OCI-LY3 (cell line): Measurements from ENCODE around the gene HECW1.

Experiments
- H2AFZ ChIP-seq: fragments of 200-600, 300-600 bp; shearing (Covaris generic); 2 replicates; pipeline ENCODE4 v1.6.0; 2014; ENCODE audit warnings: antibody characterized with exemption, low read depth, low read length
- H3K27ac ChIP-seq: fragments of 200-600, 300-600 bp; sonication (generic); 2 replicates; pipeline ENCODE4 v1.5.1; 2014; ENCODE audit warnings: mild to moderate bottlenecking, low read length, moderate library complexity, mixed read lengths
- H3K27me3 ChIP-seq: fragments of 200-600, 300-600 bp; sonication (generic); 2 replicates; pipeline ENCODE4 v1.6.1; 2014; ENCODE audit warnings: low read depth, low read length, mixed read lengths
- H3K36me3 ChIP-seq: fragments of 200-600, 300-600 bp; sonication (generic); replicated peaks from 2 replicates; pipeline ENCODE3; 2014; ENCODE audit warnings: low read depth, low read length, mixed read lengths
- H3K4me1 ChIP-seq: fragments of 300-600, 200-600 bp; sonication (generic); 2 replicates; pipeline ENCODE4 v1.6.1; 2014; ENCODE audit warnings: low read length, mixed read lengths
- H3K4me2 ChIP-seq: fragments of 200-600, 300-600 bp; sonication (generic); 2 replicates; pipeline ENCODE4 v1.6.1; 2014; ENCODE audit warnings: low read length, mixed read lengths
- H3K4me3 ChIP-seq: fragments of 300-600, 200-600 bp; sonication (generic); 2 replicates; pipeline ENCODE4 v1.5.1; 2014; ENCODE audit warnings: antibody characterized with exemption, mild to moderate bottlenecking, low read length, moderate library complexity
- H3K79me2 ChIP-seq: fragments of 300-600, 200-600 bp; shearing (Covaris generic); 2 replicates; pipeline ENCODE4 v1.6.1; 2014; ENCODE audit warnings: mild to moderate bottlenecking, low read length, mixed read lengths
- H3K9ac ChIP-seq: fragments of 300-600, 200-600 bp; shearing (Covaris generic); 2 replicates; pipeline ENCODE4 v1.6.0; 2014; ENCODE audit warnings: mild to moderate bottlenecking, low read length, moderate library complexity
- H3K9me3 ChIP-seq: fragments of 200-600, 300-600 bp; shearing (Covaris generic); 2 replicates; pipeline ENCODE4 v1.6.1; 2014; ENCODE audit warnings: low read length, mixed read lengths; ENCODE audit not compliant: insufficient read depth
- H4K20me1 ChIP-seq: fragments of 200-600, 300-600 bp; sonication (generic); 2 replicates; pipeline ENCODE4 v1.6.1; 2016; ENCODE audit warnings: low read length, mixed read lengths; ENCODE audit not compliant: insufficient read depth
- EZH2phosphoT487 ChIP-seq: fragments of 200-600 bp; shearing (Covaris generic); IDR thresholded peaks from 2 replicates; pipeline ENCODE4 v1.6.1; 2018; ENCODE audit warnings: antibody characterized with exemption, mixed run types, low read depth
- TF ChIP-seq, protein P1 (sequence below): fragments of 200-600, 300-600 bp; sonication (generic); IDR thresholded peaks from 2 replicates; pipeline ENCODE4 v1.5.1; 2014; ENCODE audit warnings: antibody characterized with exemption, low read length, low read depth

The HECW1 gene

DNA sequence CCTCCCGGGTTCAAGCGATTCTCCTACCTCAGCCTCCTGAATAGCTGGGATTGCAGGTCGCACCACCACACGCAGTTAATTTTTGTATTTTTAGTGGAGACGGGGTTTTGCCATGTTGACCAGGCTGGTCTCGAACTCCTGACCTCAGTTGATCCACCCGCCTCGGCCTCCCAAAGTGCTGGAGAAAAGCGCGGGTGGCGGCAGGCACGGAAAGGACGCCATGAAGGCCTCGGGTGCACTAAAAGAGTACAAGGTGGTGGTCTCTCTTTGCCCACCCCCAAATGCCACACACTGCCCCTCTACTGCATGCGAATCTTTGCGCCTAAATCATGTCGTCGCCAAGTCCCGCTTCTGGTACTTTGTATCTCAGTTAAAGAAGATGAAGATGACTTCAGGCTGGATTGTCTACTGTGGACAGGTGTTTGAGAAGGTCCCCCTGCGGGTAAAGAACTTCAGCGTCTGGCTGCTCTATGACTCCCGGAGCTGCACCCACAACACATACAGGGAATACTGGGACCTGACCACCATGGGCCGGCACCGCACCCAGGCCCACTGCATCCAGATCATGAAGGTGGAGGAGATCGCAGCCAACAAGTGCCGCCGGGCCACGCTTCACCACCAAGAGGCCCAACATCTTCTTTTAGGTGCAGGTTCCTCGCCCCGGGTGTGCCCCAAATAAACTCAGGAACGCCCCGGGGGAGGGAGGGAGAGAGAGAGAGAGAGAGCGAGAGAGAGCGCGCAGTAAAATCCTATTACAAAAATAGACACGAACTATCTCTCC lies 161.7 kb downstream of the HECW1 start:
- Histone ChIP-seq H3K27ac (no peak overlapping the region), H3K79me2 (no peaks in the 10 kb centered on the region), H3K4me2 (no peak overlapping the region), H3K4me1 (no peaks in the 10 kb centered on the region), H3K27me3 (no peaks in the 10 kb centered on the region), H4K20me1 (no peaks in the 10 kb centered on the region), H3K9ac (no peak overlapping the region), H2AFZ (no peak overlapping the region), H3K36me3 (no peaks in the 10 kb centered on the region), H3K4me3 (no peak overlapping the region), H3K9me3 (no peaks in the 10 kb centered on the region)
- TF ChIP-seq, protein P1, sequence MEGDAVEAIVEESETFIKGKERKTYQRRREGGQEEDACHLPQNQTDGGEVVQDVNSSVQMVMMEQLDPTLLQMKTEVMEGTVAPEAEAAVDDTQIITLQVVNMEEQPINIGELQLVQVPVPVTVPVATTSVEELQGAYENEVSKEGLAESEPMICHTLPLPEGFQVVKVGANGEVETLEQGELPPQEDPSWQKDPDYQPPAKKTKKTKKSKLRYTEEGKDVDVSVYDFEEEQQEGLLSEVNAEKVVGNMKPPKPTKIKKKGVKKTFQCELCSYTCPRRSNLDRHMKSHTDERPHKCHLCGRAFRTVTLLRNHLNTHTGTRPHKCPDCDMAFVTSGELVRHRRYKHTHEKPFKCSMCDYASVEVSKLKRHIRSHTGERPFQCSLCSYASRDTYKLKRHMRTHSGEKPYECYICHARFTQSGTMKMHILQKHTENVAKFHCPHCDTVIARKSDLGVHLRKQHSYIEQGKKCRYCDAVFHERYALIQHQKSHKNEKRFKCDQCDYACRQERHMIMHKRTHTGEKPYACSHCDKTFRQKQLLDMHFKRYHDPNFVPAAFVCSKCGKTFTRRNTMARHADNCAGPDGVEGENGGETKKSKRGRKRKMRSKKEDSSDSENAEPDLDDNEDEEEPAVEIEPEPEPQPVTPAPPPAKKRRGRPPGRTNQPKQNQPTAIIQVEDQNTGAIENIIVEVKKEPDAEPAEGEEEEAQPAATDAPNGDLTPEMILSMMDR = no peak
- no peak for TF ChIP-seq EZH2phosphoT487

DNA sequence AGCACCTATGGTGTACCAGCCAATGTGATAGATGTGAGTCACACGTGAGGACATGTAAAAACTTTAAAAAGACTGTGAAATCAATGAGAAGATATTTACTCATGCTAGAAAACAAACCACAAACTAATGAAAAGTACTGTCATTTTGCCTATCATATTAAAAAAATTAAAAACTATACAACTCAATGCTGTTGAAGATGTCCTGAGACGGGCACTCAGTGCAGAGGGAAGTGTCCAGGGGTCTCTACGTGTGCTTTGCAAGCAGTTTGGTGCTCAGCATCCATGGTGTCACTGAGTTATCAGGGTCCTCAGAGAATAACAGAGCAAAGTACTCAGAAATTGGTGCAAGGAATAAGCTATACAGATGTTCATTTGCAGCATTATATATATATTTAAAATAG lies 162.3 kb downstream of the HECW1 start:
- Histone ChIP-seq H4K20me1 (no peaks in the 10 kb centered on the region), H3K79me2 (no peaks in the 10 kb centered on the region), H3K36me3 (no peaks in the 10 kb centered on the region), H3K9ac (no peak overlapping the region), H3K9me3 (no peaks in the 10 kb centered on the region), H3K4me2 (no peak overlapping the region), H2AFZ (no peak overlapping the region), H3K27ac (no peak overlapping the region), H3K27me3 (no peaks in the 10 kb centered on the region), H3K4me3 (no peak overlapping the region), H3K4me1 (no peaks in the 10 kb centered on the region)
- TF ChIP-seq, protein P1 = no peak
- TF ChIP-seq EZH2phosphoT487 = no peak

DNA sequence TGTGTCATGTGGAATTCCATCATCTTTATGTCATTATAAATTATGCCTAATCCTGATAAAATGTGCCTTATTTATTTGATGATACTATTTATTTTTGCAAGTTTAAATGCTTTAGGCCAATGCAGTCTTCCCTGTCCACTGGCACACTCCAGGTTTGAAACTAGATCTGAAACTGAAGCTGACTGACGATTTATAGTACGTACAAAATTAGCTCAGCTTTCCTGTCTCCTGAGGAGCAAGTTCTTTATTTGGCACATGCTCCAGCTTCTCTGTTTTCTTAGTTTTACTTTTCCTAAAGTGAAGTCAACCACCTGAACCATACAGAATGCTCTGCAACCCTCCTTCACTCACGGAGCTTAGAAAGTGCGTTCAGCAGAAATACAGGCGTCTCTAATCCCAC lies 164.1 kb downstream of the HECW1 start:
- no peak overlapping the region for H3K9ac ChIP-seq
- no peak overlapping the region for H2AFZ ChIP-seq
- no peaks in the 10 kb centered on the region for H4K20me1 ChIP-seq
- H3K4me3 ChIP-seq = no peak overlapping the region
- no peak overlapping the region for H3K4me2 ChIP-seq
- H3K27ac ChIP-seq = no peak overlapping the region
- H3K27me3 ChIP-seq = no peaks in the 10 kb centered on the region
- H3K79me2 ChIP-seq = no peaks in the 10 kb centered on the region
- H3K36me3 ChIP-seq = no peaks in the 10 kb centered on the region
- no peak for TF ChIP-seq EZH2phosphoT487
- TF ChIP-seq, protein P1 = no peak
- H3K4me1 ChIP-seq = no peaks in the 10 kb centered on the region
- no peaks in the 10 kb centered on the region for H3K9me3 ChIP-seq

DNA sequence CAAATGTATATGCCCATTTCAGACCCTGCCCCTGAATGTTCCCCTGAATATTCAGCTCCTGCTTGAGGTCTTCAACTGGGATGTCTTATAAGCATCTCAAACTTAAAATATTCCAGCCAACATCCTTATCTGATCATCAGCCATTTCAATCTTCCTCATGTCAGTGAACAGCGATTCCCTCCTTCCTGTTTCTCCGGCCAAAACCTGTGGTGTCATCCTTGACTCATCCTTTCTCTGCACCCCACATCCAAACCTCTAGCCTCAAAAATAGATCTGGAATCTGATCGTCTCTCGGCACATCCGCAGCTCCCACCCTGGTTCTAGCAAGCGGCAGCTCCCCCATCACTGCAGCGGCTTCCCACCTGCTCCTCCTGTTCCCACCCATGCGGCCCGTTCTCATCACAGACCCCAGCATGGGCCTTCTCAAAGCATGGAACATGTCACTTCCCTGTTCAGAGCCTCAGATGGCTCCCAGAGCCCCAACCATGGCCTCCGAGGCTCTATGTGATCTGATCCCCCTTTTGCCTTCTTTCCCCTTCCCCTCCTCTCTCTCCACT lies 165.7 kb downstream of the HECW1 start:
- no peak for TF ChIP-seq EZH2phosphoT487
- TF ChIP-seq, protein P1 = no peak
- Histone ChIP-seq H3K27me3 (no peaks in the 10 kb centered on the region), H3K79me2 (no peaks in the 10 kb centered on the region), H3K27ac (no peak overlapping the region), H2AFZ (no peak overlapping the region), H3K4me2 (no peak overlapping the region), H4K20me1 (no peaks in the 10 kb centered on the region), H3K9me3 (no peaks in the 10 kb centered on the region), H3K4me1 (no peaks in the 10 kb centered on the region), H3K36me3 (no peaks in the 10 kb centered on the region), H3K4me3 (no peak overlapping the region), H3K9ac (no peak overlapping the region)
